NCI-H146 treated with DMSO at 0.1 percent for 48 hours (cell line): ENCODE data around the gene KNDC1.
"Not testable (repeated sequence)": the region's sequence is repeated elsewhere in the genome, so short reads cannot be mapped to it uniquely, and the experiment has no call there.

Source experiments
- DNase-seq: peaks from one replicate; lab custom pipeline; 2025; ENCODE audit not compliant: unreplicated experiment; lab: John Stamatoyannopoulos, UW

Gene KNDC1

DNA sequence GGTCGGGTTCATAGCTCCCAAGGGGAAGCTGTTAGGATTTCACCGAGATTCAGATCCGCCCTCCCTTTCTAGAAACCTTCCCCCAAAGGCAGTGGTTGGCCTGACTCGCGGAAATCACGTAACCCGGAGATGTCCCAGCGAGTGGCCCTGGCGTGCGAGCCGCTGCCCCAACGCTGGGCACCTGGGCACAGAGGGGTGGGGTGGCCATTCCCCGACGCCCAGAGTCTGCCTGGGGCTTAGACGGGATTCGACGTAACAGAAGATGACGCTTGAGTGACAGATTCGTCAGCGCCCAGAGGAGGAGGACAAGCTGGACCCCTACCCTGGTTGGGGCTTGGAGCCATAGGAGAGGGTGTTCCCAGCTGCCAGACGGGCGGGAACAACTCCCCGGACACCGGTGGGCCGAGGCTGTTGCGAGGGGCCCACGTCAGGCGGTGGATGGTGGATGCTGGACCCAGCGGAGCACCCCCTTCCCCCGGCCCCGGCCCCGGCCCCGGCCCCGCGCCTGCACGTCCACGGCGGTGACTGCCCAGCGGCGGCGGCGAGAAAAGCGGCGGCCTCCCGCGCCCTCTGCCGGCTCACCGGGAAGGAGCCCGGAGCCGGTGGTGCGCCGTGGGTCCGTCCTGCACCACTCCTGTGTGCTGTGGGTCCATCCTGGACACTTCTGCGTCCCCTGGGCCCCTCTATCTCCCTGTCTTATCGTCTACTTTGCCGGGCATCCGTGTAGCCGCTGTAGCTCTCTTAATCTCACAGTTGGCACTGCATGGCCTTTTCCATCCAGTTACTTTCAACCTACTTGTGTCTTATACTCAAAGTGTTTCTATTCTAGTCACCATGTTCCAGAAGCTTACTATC lies 35.4 kb upstream of the KNDC1 start:
- no peak for DNase-seq

DNA sequence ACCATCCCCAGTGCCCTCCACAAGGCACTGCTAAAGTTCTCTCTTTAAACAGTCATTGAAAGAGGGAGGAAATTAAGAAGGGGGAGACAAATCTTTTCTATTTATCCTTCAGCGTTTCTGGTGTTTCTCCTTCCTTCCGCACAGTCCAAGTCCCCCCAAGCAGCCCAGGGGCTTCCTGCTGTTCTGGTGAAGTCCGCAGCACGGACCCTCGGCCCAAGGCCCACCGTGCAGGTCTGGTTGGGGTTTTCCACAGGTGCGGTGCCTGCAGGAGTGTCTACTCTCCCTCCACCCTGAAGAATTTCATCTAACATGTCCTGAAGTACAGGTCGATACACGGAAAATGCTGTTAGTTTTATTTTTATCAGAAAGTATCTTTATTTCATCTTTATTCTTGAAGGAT lies 34.1 kb upstream of the KNDC1 start:
- no peak for DNase-seq

DNA sequence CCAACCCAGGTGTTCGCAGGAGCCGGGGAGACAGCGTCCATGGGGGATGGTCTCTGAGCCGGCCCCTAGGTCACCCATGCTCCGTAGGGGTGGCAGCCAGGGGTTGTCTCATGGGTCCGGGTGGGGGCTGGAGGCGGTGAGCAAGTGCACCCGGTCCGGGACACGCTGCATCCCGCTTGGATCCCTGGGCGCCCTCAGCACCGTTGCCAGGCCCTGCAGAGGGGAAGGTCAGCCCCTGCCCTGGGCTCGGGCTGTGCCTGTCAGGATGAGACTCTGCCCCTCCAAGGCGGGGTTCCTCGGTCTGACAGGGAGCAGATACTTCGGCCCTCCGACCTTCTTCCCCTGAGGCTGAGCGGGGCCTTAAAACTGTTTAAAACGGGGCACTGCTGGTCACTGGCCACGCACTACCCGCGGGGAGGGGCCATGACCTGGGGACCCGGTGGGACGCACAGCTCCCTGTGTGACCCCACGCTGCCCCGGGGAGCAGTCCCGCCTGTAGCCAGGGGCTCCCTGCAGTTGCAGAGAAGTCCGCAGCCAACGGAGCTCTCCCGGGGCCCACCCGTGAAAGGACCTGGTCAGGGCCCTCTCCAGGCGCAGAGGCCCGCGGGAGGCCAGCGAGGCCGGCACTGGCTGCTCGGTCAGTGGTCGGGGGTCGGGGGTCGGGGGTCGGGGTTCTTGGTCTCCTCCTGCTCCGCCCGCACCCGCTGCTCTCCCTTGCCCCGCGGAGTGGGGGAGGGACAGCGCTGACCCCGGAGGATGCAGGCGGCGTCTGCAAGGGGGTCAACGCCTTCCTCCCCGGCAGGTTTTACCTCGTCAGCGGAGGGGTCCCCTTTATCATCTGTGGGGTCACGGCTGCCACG lies 33.4 kb upstream of the KNDC1 start:
- DNase-seq, result no peak

DNA sequence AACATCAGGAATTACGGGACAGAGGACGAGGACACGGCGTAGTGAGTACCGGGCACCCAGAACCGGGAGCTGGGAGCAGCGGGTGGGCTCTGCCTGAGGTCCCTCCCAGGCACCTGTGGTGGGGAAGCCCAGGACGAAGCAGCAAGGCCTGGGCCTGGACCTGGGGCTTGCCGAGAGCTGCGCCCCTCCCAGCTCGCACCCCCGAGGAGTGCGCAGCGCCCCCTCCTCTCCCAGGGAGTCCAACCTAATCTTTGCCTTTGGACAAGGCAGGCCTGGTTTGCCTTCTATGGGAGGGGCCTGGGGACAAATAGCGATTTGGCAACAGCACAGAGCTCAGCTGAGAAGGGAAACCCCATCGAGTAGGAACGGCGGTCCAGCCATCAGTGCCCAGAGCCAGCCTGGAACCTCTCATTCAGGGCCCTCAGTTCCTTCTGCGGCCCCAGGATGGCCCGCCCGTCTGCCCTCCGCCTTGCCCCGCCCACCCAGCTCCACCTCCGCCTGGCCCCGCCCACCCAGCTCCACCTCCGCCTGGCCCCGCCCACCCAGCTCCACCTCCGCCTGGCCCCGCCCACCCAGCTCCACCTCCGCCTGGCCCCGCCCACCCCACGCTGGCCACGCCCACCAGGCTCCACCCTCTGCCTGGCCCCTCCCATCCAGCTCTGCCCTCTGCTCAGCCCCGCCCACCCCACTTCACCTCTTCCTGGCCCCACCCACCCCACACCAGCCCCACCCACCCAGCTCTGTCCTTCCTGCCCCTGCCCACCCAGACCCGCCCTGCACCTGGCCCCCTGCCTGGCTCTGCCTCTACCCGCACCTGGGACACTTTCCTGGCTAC lies 32.5 kb upstream of the KNDC1 start:
- no peak for DNase-seq

DNA sequence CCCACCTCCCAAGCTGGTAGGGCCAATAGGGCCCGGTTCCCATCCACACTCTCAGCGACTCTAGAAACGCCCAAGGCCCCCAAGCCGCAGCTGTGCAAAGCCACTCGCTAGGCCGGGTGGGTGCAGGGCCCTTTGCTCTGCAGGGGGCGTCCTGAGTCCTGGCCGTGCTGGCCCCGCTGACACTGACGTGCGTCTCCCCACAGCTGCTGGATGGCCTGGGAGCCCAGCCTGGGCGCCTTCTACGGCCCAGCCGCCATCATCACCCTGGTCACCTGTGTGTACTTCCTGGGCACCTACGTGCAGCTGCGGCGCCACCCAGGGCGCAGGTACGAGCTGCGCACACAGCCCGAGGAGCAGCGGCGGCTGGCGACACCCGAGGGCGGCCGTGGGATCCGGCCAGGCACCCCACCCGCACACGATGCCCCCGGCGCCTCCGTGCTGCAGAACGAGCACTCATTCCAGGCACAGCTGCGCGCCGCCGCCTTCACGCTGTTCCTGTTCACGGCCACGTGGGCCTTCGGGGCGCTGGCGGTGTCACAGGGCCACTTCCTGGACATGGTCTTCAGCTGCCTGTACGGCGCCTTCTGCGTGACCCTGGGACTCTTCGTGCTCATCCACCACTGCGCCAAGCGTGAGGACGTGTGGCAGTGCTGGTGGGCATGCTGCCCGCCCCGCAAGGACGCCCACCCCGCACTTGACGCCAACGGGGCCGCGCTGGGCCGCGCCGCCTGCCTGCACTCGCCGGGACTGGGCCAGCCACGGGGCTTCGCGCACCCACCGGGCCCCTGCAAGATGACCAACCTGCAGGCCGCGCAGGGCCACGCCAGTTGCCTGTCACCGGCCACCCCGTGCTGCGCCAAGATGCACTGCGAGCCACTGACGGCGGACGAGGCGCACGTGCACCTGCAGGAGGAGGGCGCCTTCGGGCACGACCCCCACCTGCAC lies 31.6 kb upstream of the KNDC1 start:
- no peak for DNase-seq

DNA sequence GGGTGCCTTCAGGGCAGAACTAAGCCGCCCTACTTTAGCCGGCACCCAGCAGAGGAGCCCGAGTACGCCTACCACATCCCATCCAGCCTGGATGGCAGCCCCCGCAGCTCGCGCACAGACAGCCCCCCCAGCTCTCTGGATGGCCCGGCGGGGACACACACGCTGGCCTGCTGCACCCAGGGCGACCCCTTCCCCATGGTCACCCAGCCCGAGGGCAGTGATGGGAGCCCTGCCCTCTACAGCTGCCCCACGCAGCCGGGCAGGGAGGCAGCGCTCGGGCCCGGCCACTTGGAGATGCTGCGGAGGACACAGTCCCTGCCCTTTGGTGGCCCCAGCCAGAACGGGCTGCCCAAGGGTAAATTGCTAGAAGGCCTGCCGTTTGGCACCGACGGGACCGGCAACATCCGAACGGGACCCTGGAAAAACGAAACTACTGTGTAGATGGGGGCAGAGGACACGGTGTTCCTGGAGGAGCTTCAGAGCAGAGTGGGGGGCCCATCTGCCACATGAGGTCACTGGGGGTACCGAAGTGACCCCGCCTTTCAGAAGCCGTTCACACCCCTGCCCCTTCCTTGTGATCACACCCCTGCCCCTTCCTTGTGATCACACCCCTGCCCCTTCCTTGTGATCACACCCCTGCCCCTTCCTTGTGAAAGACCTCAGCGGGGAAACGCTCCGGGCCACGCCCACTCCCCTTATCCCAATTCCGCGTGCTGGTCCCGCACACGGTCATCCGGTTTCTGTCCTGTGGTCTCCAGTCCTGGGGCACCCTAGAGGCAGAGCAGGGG lies 30.8 kb upstream of the KNDC1 start:
- no peak for DNase-seq

DNA sequence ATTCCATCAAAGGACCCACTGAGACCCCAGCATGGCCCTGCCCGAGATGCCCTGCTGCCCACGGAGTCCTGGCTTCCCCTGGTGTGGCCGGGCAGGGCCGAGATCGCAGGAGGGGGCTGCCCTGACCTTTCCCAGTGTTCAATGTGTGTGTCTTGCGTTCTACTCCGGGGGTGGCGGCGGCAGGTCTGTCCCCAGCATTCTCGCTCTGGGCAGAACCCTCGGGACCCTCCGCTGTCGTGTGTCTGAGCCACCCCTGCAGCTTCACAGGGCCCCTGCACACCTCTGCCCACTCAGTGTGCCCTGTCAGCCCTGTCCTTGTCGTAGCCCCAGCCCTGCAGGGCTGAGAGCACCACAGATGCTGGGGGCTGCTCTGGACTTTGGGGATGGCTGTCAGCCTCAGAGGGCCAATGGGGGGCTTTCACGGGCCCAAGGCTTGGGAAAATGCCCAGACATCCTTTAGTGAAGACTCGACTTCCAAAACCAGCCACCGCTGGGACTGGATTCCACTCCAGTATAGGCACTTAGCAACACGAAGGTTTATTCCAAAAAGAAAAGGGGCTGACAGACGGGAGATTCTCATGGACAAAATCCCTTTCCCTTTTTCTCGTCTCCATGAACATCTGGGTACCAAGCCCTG lies 30.0 kb upstream of the KNDC1 start:
- DNase-seq, result no peak

DNA sequence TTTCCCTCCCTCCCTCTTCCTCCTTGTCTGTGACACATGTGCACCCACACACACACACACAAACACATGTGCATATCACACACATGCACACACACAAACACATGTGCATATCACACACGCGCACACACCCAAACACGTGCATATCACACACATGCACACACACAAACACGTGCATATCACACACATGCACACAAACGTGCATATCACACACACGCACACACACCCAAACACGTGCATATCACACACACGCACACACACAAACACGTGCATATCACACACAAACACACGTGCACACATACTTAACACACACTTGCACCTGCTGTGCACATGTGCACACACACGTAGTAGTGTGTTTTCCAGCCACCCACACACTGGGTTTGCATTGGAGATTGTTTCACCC lies 29.4 kb upstream of the KNDC1 start:
- no peak for DNase-seq

DNA sequence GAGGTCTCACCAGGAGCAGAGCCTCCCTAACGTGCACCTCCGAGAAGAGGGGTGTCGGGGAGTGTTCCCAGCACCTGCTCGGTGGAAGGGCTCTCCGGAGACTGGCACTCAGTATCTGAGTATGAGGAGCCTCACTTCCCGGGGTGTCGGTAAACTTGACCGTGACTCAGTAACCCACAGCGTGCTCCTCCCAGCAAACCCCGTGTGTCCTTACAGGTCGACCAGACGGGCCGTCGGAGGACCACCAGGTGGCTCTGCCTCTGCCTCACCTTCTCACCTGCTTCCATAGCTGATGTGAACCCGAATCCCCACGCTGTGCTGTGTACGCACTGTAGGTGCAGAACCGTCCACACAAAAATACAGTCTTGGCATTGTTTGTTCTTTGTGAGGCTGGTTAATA lies 29.0 kb upstream of the KNDC1 start:
- DNase-seq, result no peak

DNA sequence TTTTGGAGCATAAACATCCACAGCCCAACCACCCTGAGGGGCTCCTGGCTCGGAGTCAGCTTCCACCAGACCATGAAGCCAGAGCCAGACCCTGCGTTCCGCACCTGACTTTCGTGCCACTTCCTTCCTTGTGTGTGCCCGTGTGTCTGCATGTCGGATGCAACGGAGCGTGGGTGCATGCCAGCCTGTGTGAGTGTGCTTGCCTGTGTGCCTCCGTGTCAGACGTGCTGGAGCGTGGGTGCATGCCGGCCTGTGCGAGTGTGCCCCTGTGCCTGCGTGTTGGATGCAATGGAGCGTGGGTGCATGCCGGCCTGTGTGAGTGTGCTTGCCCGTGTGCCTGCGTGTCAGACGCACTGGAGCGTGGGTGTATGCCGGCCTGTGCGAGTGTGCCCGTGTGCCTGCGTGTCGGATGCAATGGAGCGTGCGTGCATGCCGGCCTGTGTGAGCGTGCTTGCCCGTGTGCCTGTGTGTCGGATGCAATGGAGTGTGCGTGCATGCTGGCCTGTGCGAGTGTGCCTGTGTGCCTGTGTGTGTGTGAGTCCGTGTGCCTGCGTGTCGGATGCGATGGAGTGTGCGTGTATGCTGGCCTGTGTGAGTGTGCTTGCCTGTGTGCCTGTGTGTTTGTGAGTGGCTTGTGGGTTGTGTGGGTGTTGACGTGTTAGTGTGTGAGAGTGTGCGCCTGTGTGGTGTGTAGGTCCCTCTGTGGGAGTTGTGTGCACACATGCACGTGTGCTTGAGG lies 28.1 kb upstream of the KNDC1 start:
- DNase-seq, result no peak

DNA sequence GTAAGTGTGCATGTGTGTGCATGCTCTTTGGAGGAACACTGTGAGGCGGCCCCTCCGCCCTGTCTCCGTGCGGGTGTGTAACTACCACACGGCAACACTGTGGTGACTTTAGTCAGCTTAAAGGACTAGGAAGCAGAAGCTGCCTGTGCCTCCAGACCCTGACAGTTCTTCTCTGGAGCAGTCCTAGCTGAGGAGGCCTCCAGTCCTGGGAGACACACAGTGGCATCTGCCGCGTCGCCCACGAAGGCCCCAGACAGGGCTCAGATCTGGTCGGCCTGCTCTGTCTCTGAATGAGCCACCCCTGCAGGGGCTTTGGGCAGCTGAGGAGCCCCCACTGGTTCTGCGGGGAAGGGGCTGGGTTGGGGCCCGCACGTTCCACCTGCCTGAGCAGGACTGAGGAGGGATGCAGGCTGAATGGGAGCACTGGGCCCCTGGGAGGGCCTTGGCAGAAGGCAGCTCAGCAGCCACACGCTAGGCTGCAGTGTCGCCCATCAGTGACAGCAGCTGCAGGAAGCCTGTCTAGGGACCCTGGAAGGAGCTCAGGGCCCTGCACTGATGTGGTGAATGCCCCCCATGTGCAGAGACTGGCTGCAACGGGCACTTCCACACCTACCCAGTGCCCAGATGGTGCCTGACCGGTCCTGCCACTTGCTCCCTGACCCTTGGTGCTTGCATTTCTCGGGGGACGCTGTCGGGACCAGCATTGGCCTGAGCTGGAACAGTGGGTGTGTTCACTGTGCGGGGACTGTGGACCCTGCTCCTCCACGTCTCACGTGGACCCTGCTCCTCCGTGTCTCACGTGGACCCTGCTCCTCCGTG lies 27.3 kb upstream of the KNDC1 start:
- DNase-seq, result no peak

DNA sequence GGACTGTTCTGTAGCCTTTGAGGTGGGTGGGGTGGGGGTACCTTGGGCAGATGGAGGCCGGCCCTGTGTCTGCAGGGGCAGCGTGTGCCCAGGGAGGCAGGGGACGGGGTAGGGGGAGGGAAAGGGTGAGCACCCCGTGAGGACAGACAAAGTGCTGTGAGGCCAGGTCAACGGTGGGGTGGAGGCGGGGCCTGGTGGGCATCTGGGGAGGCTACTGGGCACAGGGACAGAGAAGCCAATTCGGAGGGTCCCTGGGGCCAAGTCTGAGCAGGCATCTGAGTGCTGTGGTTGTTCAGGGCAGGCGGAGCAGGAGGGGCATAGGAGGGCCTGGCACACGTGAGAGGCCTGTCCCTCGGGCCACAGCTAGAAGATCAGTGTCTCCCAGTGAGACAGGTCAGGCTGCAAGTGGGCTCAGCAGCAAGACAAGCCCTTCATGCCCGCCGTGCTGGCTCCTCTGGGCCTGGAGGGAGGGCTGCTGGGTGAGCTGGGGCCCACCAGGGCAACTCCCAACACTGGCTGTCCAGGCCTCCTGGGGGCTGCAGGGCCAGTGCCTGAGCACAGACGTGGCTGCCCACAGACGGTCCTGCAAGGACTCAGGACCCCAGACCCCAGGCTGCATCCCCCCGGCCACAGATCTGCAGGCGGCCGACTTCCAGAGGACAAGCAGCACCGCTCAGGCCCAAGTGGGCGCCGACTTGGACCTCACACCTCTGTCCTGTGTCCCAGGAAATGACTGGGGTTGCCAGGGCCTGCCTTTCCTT lies 26.4 kb upstream of the KNDC1 start:
- DNase-seq, result no peak

DNA sequence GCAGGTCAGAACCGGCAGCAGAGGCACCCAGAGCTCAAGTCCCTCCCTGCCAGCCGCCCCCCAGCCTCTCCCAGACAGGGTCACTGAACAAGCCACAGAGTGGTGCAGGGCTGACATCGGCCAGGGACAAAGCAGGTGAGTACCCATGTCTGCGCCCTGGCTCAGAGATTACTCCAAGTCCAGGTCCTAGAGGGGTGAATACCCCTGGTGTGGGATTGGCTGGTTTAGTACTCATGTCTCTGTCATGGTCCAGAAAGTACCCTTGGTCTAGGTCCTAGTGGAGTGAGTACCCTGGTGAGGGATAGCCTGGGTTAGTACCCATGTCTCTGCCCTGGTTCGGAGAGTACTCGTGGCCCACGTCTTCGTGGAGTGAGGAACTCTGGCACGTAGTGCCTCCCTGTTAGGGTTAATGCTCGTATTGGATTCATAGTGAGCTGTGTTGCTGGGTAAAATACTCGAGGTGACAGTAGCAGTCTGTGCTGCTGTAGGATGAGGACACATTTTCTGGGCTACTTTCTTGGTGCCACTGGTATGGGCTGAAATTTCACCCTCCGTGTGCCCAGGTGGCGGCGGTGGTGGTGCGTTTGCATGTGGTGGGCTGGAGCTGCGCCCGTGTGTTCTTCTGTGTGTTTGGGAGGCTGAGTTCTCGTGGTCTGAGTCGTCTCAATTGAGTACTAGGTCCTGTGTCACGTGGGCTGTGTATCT lies 25.5 kb upstream of the KNDC1 start:
- no peak for DNase-seq

DNA sequence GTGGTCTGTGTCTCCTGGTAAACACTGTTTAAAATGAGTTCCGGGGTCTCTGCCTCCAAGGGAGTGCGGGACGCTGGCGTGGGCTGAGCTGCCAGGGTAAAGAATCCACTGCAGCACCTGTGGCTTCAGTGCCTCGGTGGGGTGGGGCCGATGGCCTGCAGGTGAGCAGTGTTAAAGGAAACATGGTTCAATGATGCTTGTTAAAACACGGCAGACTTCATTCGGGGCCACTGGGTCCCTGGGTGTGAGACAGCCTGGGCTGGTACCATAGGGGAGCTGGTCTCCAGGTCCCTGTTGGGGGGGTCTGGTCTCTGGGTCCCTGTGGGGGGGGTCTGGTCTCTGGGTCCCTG lies 24.9 kb upstream of the KNDC1 start:
- DNase-seq, result no peak

DNA sequence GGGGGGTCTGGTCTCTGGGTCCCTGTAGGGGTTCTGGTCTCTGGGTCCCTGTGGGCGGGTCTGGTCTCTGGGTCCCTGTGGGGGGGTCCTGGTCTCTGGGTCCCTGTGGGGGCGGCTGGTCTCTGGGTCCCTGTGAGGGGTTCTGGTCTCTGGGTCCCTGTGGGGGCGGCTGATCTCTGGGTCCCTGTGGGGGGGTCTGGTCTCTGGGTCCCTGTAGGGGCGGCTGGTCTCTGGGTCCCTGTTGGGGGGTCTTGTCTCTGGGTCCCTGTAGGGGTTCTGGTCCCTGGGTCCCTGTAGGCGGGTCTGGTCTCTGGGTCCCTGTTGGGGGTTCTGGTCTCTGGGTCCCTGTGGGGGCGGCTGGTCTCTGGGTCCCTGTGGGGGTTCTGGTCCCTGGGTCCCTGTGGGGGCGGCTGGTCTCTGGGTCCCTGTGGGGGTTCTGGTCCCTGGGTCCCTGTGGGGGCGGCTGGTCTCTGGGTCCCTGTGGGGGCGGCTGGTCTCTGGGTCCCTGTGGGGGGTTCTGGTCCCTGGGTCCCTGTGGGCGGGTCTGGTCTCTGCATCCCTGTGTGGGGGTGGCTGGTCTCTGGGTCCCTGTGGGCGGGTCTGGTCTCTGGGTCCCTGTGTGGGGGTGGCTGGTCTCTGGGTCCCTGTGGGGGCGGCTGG lies 22.4 kb upstream of the KNDC1 start:
- DNase-seq, result not testable (repeated sequence)
